Keratinocyte (primary cell): Measurements from ENCODE around the gene SLC6A19. TPM values are rescaled to one million over a fixed set of nuclear protein-coding genes. Genes with fewer than 3 reads are reported as not detected.

ENCODE experiments used
- DNase-seq: peaks from one replicate; pipeline ENCODE4 v3.0.0-alpha.2; 2011; ENCODE audit warnings: low read depth, missing footprints, low spot score
- FAIRE-seq: peaks from 2 replicates; lab custom pipeline; 2011; peaks lifted over from hg19 to GRCh38; lab: Jason Lieb, UNC
- H2AFZ ChIP-seq: 2 replicates; pipeline ENCODE4 v1.6.0; 2012; ENCODE audit warnings: low read length, control low read depth, inconsistent platforms; ENCODE audit not compliant: control insufficient read depth
- H3K27ac ChIP-seq: 2 replicates; pipeline ENCODE4 v1.5.1; 2011; ENCODE audit warnings: low read length; ENCODE audit not compliant: control insufficient read depth, insufficient read depth
- H3K27me3 ChIP-seq: 3 replicates; pipeline ENCODE4 v1.6.0; 2011; ENCODE audit warnings: low read length; ENCODE audit not compliant: control insufficient read depth, insufficient read depth; ENCODE audit errors: extremely low read depth
- H3K36me3 ChIP-seq, 2 experiments: 2 replicates in 1 of 2; 3 replicates in 1 of 2; pipeline ENCODE4 v1.5.1; 2011; ENCODE audit warnings: low read length in 2 of 2, mild to moderate bottlenecking in 1 of 2; ENCODE audit not compliant: control insufficient read depth in 2 of 2, insufficient read depth in 2 of 2; ENCODE audit errors: extremely low read depth in 1 of 2
- H3K4me1 ChIP-seq: 3 replicates; pipeline ENCODE4 v1.5.1; 2011; ENCODE audit warnings: low read length; ENCODE audit not compliant: control insufficient read depth, insufficient read depth; ENCODE audit errors: extremely low read depth
- H3K4me2 ChIP-seq: 3 replicates; pipeline ENCODE4 v1.6.0; 2011; ENCODE audit warnings: low read depth, low read length; ENCODE audit not compliant: control insufficient read depth, insufficient read depth; ENCODE audit errors: extremely low read depth
- H3K4me3 ChIP-seq, 3 experiments: fragments of 200-600 bp in 1 of 3; sonication (generic) in 1 of 3; 2 replicates in 2 of 3; 3 replicates in 1 of 3; pipeline ENCODE4 v1.5.1; 2011 to 2016; ENCODE audit warnings: low read length in 3 of 3, mild to moderate bottlenecking in 3 of 3, control low read depth in 2 of 3, inconsistent platforms in 1 of 3, low read depth in 1 of 3, mixed read lengths in 1 of 3, mixed run types in 1 of 3, moderate library complexity in 1 of 3; ENCODE audit not compliant: control insufficient read depth in 2 of 3, insufficient read depth in 2 of 3; ENCODE audit errors: extremely low read depth in 1 of 3
- H3K79me2 ChIP-seq: 2 replicates; pipeline ENCODE4 v1.6.0; 2012; ENCODE audit warnings: low read length; ENCODE audit not compliant: control insufficient read depth, insufficient read depth
- H3K9ac ChIP-seq: 3 replicates; pipeline ENCODE4 v1.6.0; 2011; ENCODE audit warnings: low read length; ENCODE audit not compliant: control insufficient read depth, insufficient read depth; ENCODE audit errors: extremely low read depth
- H3K9me1 ChIP-seq: 3 replicates; pipeline ENCODE4 v1.6.0; 2011; ENCODE audit warnings: low read length; ENCODE audit not compliant: control insufficient read depth, insufficient read depth; ENCODE audit errors: extremely low read depth
- H3K9me3 ChIP-seq: 2 replicates; pipeline ENCODE4 v1.5.1; 2012; ENCODE audit warnings: low read depth, low read length; ENCODE audit not compliant: control insufficient read depth
- H4K20me1 ChIP-seq: 3 replicates; pipeline ENCODE4 v1.6.0; 2011; ENCODE audit warnings: low read length; ENCODE audit not compliant: control insufficient read depth, insufficient read depth; ENCODE audit errors: extremely low read depth
- EZH2 ChIP-seq: IDR thresholded peaks from one replicate; pipeline ENCODE4 v1.6.1; 2012; ENCODE audit warnings: inconsistent platforms, mild to moderate bottlenecking, low read length, moderate library complexity
- dilution Hi-C: fragments of 300-500 bp; cut with MboI; formaldehyde crosslinking; loops from one replicate; pipeline ENCODE4 v1.7.0; 2020; ENCODE audit warnings: low sequenced_read_pairs; ENCODE audit not compliant: extremely low pct_ligation_motif_present
- polyA plus RNA-seq, 5 experiments: library from polyadenylated mRNA; depleted of rRNA in 3 of 5; stranded (reverse) in 3 of 5; stranded (forward) in 1 of 5; unstranded in 1 of 5; fragments of >200 nt; gene quantifications; 1 replicate in 1 of 5; 2 replicates in 3 of 5; 3 replicates in 1 of 5; pipeline versions ENCODE4 v1.2.1 to v1.2.3, GENCODE V29; 2011 to 2012; ENCODE audit warnings: missing spikeins in 2 of 5, low read depth in 1 of 5, low replicate concordance in 1 of 5
- TF ChIP-seq, protein P1 (sequence below), 3 experiments: IDR thresholded peaks in 1 of 3; conservative IDR thresholded peaks in 1 of 3; optimal IDR thresholded peaks in 1 of 3; 2 replicates in 2 of 3; 3 replicates in 1 of 3; pipeline versions ENCODE3 to v1.5.1; 2011; ENCODE audit warnings: low read length in 3 of 3, mild to moderate bottlenecking in 3 of 3, moderate library complexity in 2 of 3, control low read depth in 1 of 3, inconsistent platforms in 1 of 3; ENCODE audit not compliant: insufficient read depth in 2 of 3; ENCODE audit errors: extremely low read depth in 1 of 3

Gene SLC6A19
- polyA plus RNA-seq, 1 donor (not counting 4 experiments of a cell fraction or from before 2014, with no cell fraction given): not detected

DNA sequence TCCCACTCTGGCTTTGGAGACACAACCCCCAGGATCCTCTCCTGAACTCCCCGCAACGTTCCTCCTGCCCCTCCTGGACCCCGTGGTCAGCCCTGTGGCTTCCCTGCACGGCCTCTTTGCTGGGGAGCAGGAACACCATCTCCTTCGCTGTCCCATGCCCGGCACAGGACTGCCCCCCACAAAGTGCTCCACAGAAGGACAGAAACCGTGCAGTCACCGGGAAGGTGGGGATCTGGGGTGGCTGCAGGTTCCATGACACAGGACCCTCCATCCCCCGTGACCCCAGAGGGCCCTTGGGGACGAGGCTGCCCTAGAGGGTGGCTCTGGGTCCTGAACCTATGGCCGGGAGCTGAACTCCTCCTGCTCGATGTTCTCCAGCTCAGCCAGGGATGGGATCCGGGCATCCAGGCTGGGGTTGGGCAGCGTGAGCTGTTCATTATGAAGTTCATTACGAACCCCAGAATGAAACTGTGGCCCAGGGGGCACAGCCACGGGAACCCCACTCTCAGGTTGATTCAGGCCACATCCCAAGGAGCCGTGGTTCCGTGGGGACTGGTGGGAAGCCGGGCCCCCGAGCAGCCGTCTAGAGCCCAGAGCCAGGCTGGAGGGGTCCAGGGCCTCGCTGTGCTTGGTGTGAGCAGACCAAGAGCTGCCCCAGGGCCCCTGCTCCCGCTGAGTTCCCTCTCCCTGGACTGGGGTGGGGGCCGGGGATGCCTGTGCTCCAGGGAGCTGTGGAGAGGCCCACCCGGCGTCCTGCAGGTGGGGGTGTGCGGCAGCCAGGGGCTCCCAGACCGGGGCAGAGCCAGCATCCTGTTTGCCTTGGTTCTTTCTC lies 684 bp upstream of the SLC6A19 start:
- DNase-seq: no peak
- Histone ChIP-seq H3K79me2 (no peaks in the 10 kb centered on the region), H3K9me1 (no peaks in the 10 kb centered on the region), H3K9ac (no peak overlapping the region), H3K27me3 (peaks cover 35% of the 10 kb centered on the region), H3K4me3 (no peak overlapping the region), H3K9me3 (no peaks in the 10 kb centered on the region), H3K4me2 (no peak overlapping the region), H3K36me3 (no peaks in the 10 kb centered on the region), H2AFZ (no peak overlapping the region), H4K20me1 (no peaks in the 10 kb centered on the region), H3K4me1 (no peaks in the 10 kb centered on the region), H3K27ac (no peak overlapping the region)
- FAIRE-seq: no peak
- TF ChIP-seq EZH2: no peak
- TF ChIP-seq, protein P1, sequence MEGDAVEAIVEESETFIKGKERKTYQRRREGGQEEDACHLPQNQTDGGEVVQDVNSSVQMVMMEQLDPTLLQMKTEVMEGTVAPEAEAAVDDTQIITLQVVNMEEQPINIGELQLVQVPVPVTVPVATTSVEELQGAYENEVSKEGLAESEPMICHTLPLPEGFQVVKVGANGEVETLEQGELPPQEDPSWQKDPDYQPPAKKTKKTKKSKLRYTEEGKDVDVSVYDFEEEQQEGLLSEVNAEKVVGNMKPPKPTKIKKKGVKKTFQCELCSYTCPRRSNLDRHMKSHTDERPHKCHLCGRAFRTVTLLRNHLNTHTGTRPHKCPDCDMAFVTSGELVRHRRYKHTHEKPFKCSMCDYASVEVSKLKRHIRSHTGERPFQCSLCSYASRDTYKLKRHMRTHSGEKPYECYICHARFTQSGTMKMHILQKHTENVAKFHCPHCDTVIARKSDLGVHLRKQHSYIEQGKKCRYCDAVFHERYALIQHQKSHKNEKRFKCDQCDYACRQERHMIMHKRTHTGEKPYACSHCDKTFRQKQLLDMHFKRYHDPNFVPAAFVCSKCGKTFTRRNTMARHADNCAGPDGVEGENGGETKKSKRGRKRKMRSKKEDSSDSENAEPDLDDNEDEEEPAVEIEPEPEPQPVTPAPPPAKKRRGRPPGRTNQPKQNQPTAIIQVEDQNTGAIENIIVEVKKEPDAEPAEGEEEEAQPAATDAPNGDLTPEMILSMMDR (optimal IDR thresholded peaks at IDR 0.05 in 1 of 3, IDR thresholded peaks at IDR 0.05 in 1 of 3, conservative IDR thresholded peaks at IDR 0.05 in 1 of 3; ENCODE audit: extremely low read depth in 1 of 3, insufficient read depth in 2 of 3, low read length in 3 of 3): no peak
- dilution Hi-C loops: no loop called here

DNA sequence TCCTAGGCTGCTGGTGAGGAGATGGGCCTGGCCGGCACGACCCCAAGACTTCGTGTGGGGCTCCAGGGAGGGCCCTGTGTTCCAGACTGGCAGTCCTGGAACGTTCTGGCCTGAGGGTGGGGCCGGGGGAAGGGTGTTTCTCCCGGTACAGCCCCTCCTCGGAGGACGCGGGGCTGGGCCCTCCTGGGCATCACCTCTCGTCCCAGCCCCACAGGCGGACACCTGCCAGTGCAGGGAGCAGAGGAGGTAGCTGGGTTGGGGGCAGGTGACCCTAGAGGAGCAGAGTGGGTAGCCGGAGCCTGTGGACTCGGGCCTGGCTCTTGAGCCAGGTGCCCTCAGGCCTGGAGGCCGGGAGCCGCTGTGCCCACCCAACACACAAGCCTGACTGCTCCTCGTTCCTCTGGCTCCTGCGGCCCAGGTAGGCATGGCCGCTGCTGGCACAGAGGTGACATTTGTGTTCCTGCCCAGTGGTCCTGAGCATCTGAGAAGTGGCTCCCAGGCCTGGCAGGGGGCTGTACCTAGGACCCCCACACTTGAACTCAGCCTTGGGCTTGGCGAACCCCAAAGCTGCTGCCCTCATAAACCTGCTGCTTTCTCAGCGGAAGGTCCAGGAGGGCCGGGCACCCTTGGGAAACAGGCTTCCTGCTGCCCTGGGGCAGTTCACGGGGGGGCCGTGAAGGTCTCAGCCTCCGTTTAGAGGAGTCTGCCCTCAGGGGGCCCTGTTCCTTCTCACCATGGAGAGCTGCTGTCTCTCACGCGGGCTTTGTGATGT lies 817 bp downstream of the SLC6A19 start:
- H2AFZ ChIP-seq: no peak overlapping the region
- dilution Hi-C loops: no loop called here
- no peaks in the 10 kb centered on the region for H3K9me1 ChIP-seq
- H4K20me1 ChIP-seq: no peaks in the 10 kb centered on the region
- H3K79me2 ChIP-seq: no peaks in the 10 kb centered on the region
- no peaks in the 10 kb centered on the region for H3K4me1 ChIP-seq
- TF ChIP-seq EZH2: no peak
- TF ChIP-seq, protein P1 (optimal IDR thresholded peaks at IDR 0.05 in 1 of 3, IDR thresholded peaks at IDR 0.05 in 1 of 3, conservative IDR thresholded peaks at IDR 0.05 in 1 of 3; ENCODE audit: extremely low read depth in 1 of 3, insufficient read depth in 2 of 3, low read length in 3 of 3): no peak
- FAIRE-seq (no peak), DNase-seq (no peak)
- H3K27me3 ChIP-seq: peaks cover 35% of the 10 kb centered on the region
- no peak overlapping the region for H3K9ac ChIP-seq
- no peak overlapping the region for H3K4me2 ChIP-seq
- no peaks in the 10 kb centered on the region for H3K36me3 ChIP-seq
- H3K4me3 ChIP-seq: no peak overlapping the region
- no peaks in the 10 kb centered on the region for H3K9me3 ChIP-seq
- H3K27ac ChIP-seq: no peak overlapping the region
